Caco-2 (cell line): ENCODE results near the gene CALCOCO2. TPM values are rescaled to one million over a fixed set of nuclear protein-coding genes. Genes with fewer than 3 reads are reported as not detected.

Experiments used
- BruUV-seq: library from RNA; stranded (reverse); fragments of 400-500 nt; replicated peaks from 2 replicates; lab custom pipeline; 2021; lab: Mats Ljungman, UMichigan
- CTCF ChIA-PET: fragments of 300-600 bp; sonication (Branson Sonifier 250); formaldehyde crosslinking; loops from one replicate; lab custom pipeline; 2022; ENCODE audit warnings: antibody characterized with exemption; lab: Charles Lee
- POLR2A ChIA-PET: fragments of 300-600 bp; sonication (Branson Sonifier 250); formaldehyde crosslinking; loops from one replicate; lab custom pipeline; 2022; ENCODE audit warnings: antibody characterized with exemption; lab: Charles Lee
- DNase-seq, 2 experiments: peaks; one replicate each; pipeline versions ENCODE4 v3.0.0 to v3.0.0-alpha.2; 2020 to 2022
- H3K27me3 ChIP-seq: replicated peaks from 2 replicates; pipeline ENCODE4 v1.6.0; 2011; ENCODE audit warnings: low read length; ENCODE audit not compliant: control insufficient read depth, insufficient read depth
- H3K36me3 ChIP-seq: 2 replicates; pipeline ENCODE4 v1.5.1; 2011; ENCODE audit warnings: low read length; ENCODE audit not compliant: control insufficient read depth, insufficient read depth
- H3K4me1 ChIP-seq: fragments of 250-450 bp; sonication (Bioruptor Pico); 2 replicates; pipeline ENCODE4 v1.5.1; 2020; ENCODE audit warnings: mild to moderate bottlenecking
- H3K4me3 ChIP-seq: 2 replicates; pipeline ENCODE4 v1.5.1; 2011; ENCODE audit warnings: low read depth, mild to moderate bottlenecking, control low read depth, low read length
- H3K9me3 ChIP-seq: fragments of 250-450 bp; sonication (Bioruptor Pico); 2 replicates; pipeline ENCODE4 v1.5.1; 2020; ENCODE audit warnings: mild to moderate bottlenecking, moderate library complexity
- H3K27ac Mint-ChIP-seq: one replicate; pipeline ENCODE4 v1.8.0; 2022; ENCODE audit warnings: mixed read lengths; ENCODE audit not compliant: unreplicated experiment
- H3K27me3 Mint-ChIP-seq: one replicate; pipeline ENCODE4 v1.8.0; 2022; ENCODE audit warnings: mixed read lengths; ENCODE audit not compliant: insufficient read depth, unreplicated experiment
- H3K36me3 Mint-ChIP-seq: one replicate; pipeline ENCODE4 v1.8.0; 2022; ENCODE audit warnings: mild to moderate bottlenecking, mixed read lengths; ENCODE audit not compliant: insufficient read depth, unreplicated experiment
- H3K4me1 Mint-ChIP-seq: one replicate; pipeline ENCODE4 v1.8.0; 2022; ENCODE audit warnings: low read depth, mixed read lengths; ENCODE audit not compliant: unreplicated experiment
- H3K4me3 Mint-ChIP-seq: one replicate; pipeline ENCODE4 v1.8.0; 2022; ENCODE audit warnings: mild to moderate bottlenecking, moderate library complexity, mixed read lengths; ENCODE audit not compliant: unreplicated experiment
- H3K9me3 Mint-ChIP-seq: one replicate; pipeline ENCODE4 v1.8.0; 2022; ENCODE audit warnings: mixed read lengths; ENCODE audit not compliant: unreplicated experiment
- CTCF ChIP-seq, 2 experiments: fragments of 200-600 bp in 1 of 2; IDR thresholded peaks; 1 replicate in 1 of 2; 2 replicates in 1 of 2; pipeline versions ENCODE4 v1.5.1 to v1.8.0; 2011 to 2022; ENCODE audit warnings: antibody characterized with exemption in 1 of 2, control low read depth in 1 of 2, inconsistent platforms in 1 of 2, low read depth in 1 of 2, low read length in 1 of 2, mild to moderate bottlenecking in 1 of 2, moderate library complexity in 1 of 2; ENCODE audit not compliant: insufficient read depth in 1 of 2, severe bottlenecking in 1 of 2, unreplicated experiment in 1 of 2
- intact Hi-C: fragments of 100-400 bp; cut with micrococcal nuclease; formaldehyde crosslinking; loops from one replicate; pipeline ENCODE4 v1.10.0; 2022; ENCODE audit not compliant: unreplicated experiment
- total RNA-seq: library from RNA; stranded (reverse); gene quantifications from 2 replicates; pipeline ENCODE4 v1.2.3, GENCODE V29; 2022

CALCOCO2 gene
- total RNA-seq, 1 experiment from 2014 or later, result 233 TPM

GRCh38 chr17:48873209-48873608 is 42.4 kb downstream of the CALCOCO2 start:
- peak; percentile 53 to 70 for DNase-seq
- intact Hi-C loops, result no loop called here
- no peak for TF ChIP-seq CTCF (IDR thresholded peaks at IDR 0.05; ENCODE audit: insufficient read depth in 1 of 2, low read depth in 1 of 2, low read length in 1 of 2, severe bottlenecking in 1 of 2, unreplicated experiment in 1 of 2)
- Histone ChIP-seq H3K27me3 (no peaks in the 10 kb centered on the region), H3K9me3 (no peaks in the 10 kb centered on the region), H3K36me3 (no peaks in the 10 kb centered on the region), H3K4me3 (no peak overlapping the region), H3K4me1 (peaks cover 62% of the 10 kb centered on the region)
- POLR2A ChIA-PET, result interaction anchor here (0.6 to 0.7 kb wide), 2 partner anchors 11 to 229 kb away, joined by 3 read pairs; no protein-coding TSS in a partner anchor
- no TSS peak for BruUV-seq
- Mint-ChIP-seq H3K27ac (peak overlapping the region; percentile 70), H3K27me3 (no peaks in the 10 kb centered on the region), H3K36me3 (peaks cover 2% of the 10 kb centered on the region), H3K9me3 (no peaks in the 10 kb centered on the region), H3K4me3 (no peak overlapping the region), H3K4me1 (peaks cover 62% of the 10 kb centered on the region)
- CTCF ChIA-PET, result interaction anchor here (0.8 to 19.4 kb wide), 3 partner anchors 11 to 141 kb away, joined by 3 to 1184 read pairs (median 33); partner anchors contain the start of gene TTLL6

- Histone ChIP-seq H3K4me1 (peaks cover 59% of the 10 kb centered on the region), H3K36me3 (no peaks in the 10 kb centered on the region), H3K27me3 (no peaks in the 10 kb centered on the region), H3K9me3 (no peaks in the 10 kb centered on the region), H3K4me3 (no peak overlapping the region)
- Mint-ChIP-seq H3K27ac (peak overlapping the region; percentile 70), H3K36me3 (no peaks in the 10 kb centered on the region), H3K9me3 (no peaks in the 10 kb centered on the region), H3K27me3 (no peaks in the 10 kb centered on the region), H3K4me1 (peaks cover 55% of the 10 kb centered on the region), H3K4me3 (no peak overlapping the region)
- BruUV-seq, result no TSS peak
- no peak for DNase-seq
- CTCF ChIA-PET, result interaction anchor here (0.6 to 19.4 kb wide), 5 partner anchors 10 to 142 kb away, joined by 3 to 1184 read pairs (median 3); partner anchors contain the start of gene TTLL6
- POLR2A ChIA-PET, result interaction anchor here (0.6 to 0.7 kb wide), 5 partner anchors 11 to 768 kb away, joined by 3 to 19 read pairs (median 3); no protein-coding TSS in a partner anchor
- intact Hi-C loops, result no loop called here
- no peak for TF ChIP-seq CTCF (IDR thresholded peaks at IDR 0.05; ENCODE audit: insufficient read depth in 1 of 2, low read depth in 1 of 2, low read length in 1 of 2, severe bottlenecking in 1 of 2, unreplicated experiment in 1 of 2)
Measured at GRCh38 chr17:48873696-48874443, 43.0 kb downstream of the CALCOCO2 start.
